H1 (cell line): Measurements from ENCODE around the gene EMP3. TPM values are rescaled to one million over a fixed set of nuclear protein-coding genes. Genes with fewer than 3 reads are reported as not detected.

Source experiments
- MAFK ChIP-seq: IDR thresholded peaks from 2 replicates; pipeline ENCODE4 v1.6.1; 2012; ENCODE audit warnings: low read depth, mild to moderate bottlenecking, improper control_type of control experiment, low read length
- TCF12 ChIP-seq: IDR thresholded peaks from 2 replicates; pipeline ENCODE4 v1.6.1; 2011; ENCODE audit warnings: low read depth, mild to moderate bottlenecking, low read length
- polyA plus RNA-seq, 7 experiments: library from polyadenylated mRNA; depleted of rRNA in 3 of 7; stranded (reverse) in 5 of 7; unstranded in 2 of 7; fragments of >200 nt in 5 of 7; fragments of 200-250 nt in 2 of 7; gene quantifications; 1 replicate in 5 of 7; 2 replicates in 1 of 7; 4 replicates in 1 of 7; pipeline versions ENCODE4 v1.2.1 to v1.2.3, GENCODE V29; 2011 to 2013; ENCODE audit warnings: missing spikeins in 2 of 7, mixed read lengths in 2 of 7
- total RNA-seq: library from RNA; stranded (reverse); fragmentation: NEBNext Ultra II Directional; extraction: Animal tissue kit (Norgen Biotek cat#: 25700); gene quantifications from 2 replicates; pipeline ENCODE4 v1.2.1, GENCODE V29; 2021

Gene EMP3
- total and polyA plus RNA-seq, 2 of the 8 experiments (the other 6 are each of a cell fraction or from before 2014, with no cell fraction given) = 18.4 to 87.8 TPM

DNA sequence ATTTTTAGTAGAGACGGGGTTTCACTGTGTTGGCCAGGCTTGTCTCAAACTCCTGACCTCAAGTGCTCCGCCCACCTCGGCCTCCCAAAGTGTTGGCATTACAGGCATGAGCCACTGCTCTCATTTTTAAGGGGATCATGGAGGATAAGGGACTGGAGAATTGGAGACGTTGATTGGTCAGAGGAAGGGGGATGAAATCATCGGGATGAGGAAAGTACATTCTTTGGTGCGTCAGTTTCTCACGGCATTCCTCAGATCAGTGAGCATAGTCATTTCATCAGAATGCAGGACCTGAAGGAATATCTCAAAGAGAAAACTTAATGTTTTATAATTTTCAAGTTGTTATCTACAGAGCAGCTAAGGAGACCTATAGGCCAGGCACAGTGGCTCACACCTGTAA, 41.4 kb upstream of the EMP3 start (continued):
- TF ChIP-seq TCF12 (no peak), MAFK (no peak)
